WTC11 (cell line): ENCODE measurements around the gene RXRA.

Experiments used
- CREB1 ChIP-seq: sonication (generic); formaldehyde crosslinking; IDR thresholded peaks from 2 replicates; pipeline ENCODE4 v1.8.0; 2023; ENCODE audit warnings: mild to moderate bottlenecking, missing genetic modification reagents
- CTCF ChIP-seq: fragments of 200-600 bp; IDR thresholded peaks from 2 replicates; pipeline ENCODE4 v1.8.0; 2022; ENCODE audit warnings: antibody characterized with exemption
- JUN ChIP-seq: sonication (generic); formaldehyde crosslinking; IDR thresholded peaks from 2 replicates; pipeline ENCODE4 v1.8.0; 2023; ENCODE audit warnings: mild to moderate bottlenecking, missing genetic modification reagents
- MAX ChIP-seq: sonication (generic); formaldehyde crosslinking; IDR thresholded peaks from 2 replicates; pipeline ENCODE4 v1.8.0; 2022; ENCODE audit warnings: mild to moderate bottlenecking, missing genetic modification reagents
- MLX ChIP-seq: sonication (generic); formaldehyde crosslinking; IDR thresholded peaks from 2 replicates; pipeline ENCODE4 v1.8.1; 2023; ENCODE audit warnings: mild to moderate bottlenecking, missing genetic modification reagents, moderate library complexity
- NFYB ChIP-seq: sonication (generic); formaldehyde crosslinking; conservative IDR thresholded peaks from 2 replicates; pipeline ENCODE4 v1.8.0; 2022; ENCODE audit warnings: low read depth, missing genetic modification reagents
- NR3C1 ChIP-seq: sonication (generic); formaldehyde crosslinking; conservative IDR thresholded peaks from 2 replicates; pipeline ENCODE4 v1.8.1; 2023; ENCODE audit warnings: low read depth, mild to moderate bottlenecking, missing genetic modification reagents
- SOX15 ChIP-seq: fragments of 250-450 bp; sonication (Bioruptor Pico); IDR thresholded peaks from 2 replicates; pipeline ENCODE4 v1.9.0; 2021; ENCODE audit warnings: mild to moderate bottlenecking
- SP1 ChIP-seq: sonication (generic); formaldehyde crosslinking; conservative IDR thresholded peaks from 2 replicates; pipeline ENCODE4 v1.8.1; 2022; ENCODE audit warnings: missing genetic modification reagents
- USF2 ChIP-seq: sonication (generic); formaldehyde crosslinking; IDR thresholded peaks from 2 replicates; pipeline ENCODE4 v1.8.1; 2023; ENCODE audit warnings: mild to moderate bottlenecking, missing genetic modification reagents, moderate library complexity
- ZNF121 ChIP-seq: sonication (generic); formaldehyde crosslinking; IDR thresholded peaks from 2 replicates; pipeline ENCODE4 v1.8.0; 2023; ENCODE audit warnings: missing genetic modification reagents
- ZNF138 ChIP-seq: sonication (generic); formaldehyde crosslinking; conservative IDR thresholded peaks from 2 replicates; pipeline ENCODE4 v1.8.1; 2022; ENCODE audit warnings: mild to moderate bottlenecking, moderate library complexity, missing genetic modification reagents
- TF ChIP-seq, protein P1 (sequence below): sonication (generic); formaldehyde crosslinking; IDR thresholded peaks from 2 replicates; pipeline ENCODE4 v1.8.1; 2022; ENCODE audit warnings: low read depth, mild to moderate bottlenecking, moderate library complexity, missing genetic modification reagents, borderline replicate concordance
- TF ChIP-seq, protein P2 (sequence below): sonication (generic); formaldehyde crosslinking; IDR thresholded peaks from 2 replicates; pipeline ENCODE4 v1.8.1; 2023; ENCODE audit warnings: mild to moderate bottlenecking, missing genetic modification reagents

GRCh38 chr9:134403682-134404301 lies 77.5 kb downstream of the RXRA start:
- TF ChIP-seq ZNF121 (no peak), MAX (CRISPR knock-in tag) (no peak), CTCF (no peak), NR3C1 (CRISPR knock-in tag) (no peak), MLX (no peak), SP1 (CRISPR knock-in tag) (no peak), CREB1 (CRISPR knock-in tag) (no peak), JUN (CRISPR knock-in tag) (no peak), SOX15 (no peak), NFYB (CRISPR knock-in tag) (no peak), ZNF138 (no peak), USF2 (no peak)
- TF ChIP-seq, protein P1, sequence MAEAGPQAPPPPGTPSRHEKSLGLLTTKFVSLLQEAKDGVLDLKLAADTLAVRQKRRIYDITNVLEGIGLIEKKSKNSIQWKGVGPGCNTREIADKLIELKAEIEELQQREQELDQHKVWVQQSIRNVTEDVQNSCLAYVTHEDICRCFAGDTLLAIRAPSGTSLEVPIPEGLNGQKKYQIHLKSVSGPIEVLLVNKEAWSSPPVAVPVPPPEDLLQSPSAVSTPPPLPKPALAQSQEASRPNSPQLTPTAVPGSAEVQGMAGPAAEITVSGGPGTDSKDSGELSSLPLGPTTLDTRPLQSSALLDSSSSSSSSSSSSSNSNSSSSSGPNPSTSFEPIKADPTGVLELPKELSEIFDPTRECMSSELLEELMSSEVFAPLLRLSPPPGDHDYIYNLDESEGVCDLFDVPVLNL: no peak
- TF ChIP-seq, protein P2, sequence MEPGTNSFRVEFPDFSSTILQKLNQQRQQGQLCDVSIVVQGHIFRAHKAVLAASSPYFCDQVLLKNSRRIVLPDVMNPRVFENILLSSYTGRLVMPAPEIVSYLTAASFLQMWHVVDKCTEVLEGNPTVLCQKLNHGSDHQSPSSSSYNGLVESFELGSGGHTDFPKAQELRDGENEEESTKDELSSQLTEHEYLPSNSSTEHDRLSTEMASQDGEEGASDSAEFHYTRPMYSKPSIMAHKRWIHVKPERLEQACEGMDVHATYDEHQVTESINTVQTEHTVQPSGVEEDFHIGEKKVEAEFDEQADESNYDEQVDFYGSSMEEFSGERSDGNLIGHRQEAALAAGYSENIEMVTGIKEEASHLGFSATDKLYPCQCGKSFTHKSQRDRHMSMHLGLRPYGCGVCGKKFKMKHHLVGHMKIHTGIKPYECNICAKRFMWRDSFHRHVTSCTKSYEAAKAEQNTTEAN: no peak
